ENCODE results near the gene OR8B8.

The OR8B8 gene

GRCh38 chr11:124474779-124475178 is 29.3 kb upstream of the OR8B8 start:
- TF ChIP-seq CTCF (IDR thresholded peaks at IDR 0.05): no peak

GRCh38 chr11:124474079-124474478 is 28.6 kb upstream of the OR8B8 start:
- TF ChIP-seq CTCF (IDR thresholded peaks at IDR 0.05): no peak

GRCh38 chr11:124473476-124473875 is 28.0 kb upstream of the OR8B8 start:
- no peak for TF ChIP-seq CTCF (IDR thresholded peaks at IDR 0.05)

GRCh38 chr11:124470561-124471227 is 25.2 kb upstream of the OR8B8 start:
- TF ChIP-seq CTCF (IDR thresholded peaks at IDR 0.05): no peak

- no peak for TF ChIP-seq CTCF (IDR thresholded peaks at IDR 0.05)
Measured at GRCh38 chr11:124467381-124467927, 22.0 kb upstream of the OR8B8 start.

- TF ChIP-seq CTCF (IDR thresholded peaks at IDR 0.05): no peak
Measured at GRCh38 chr11:124465368-124465767, 19.9 kb upstream of the OR8B8 start.

GRCh38 chr11:124463990-124464389 is 18.5 kb upstream of the OR8B8 start:
- no peak for TF ChIP-seq CTCF (IDR thresholded peaks at IDR 0.05)

GRCh38 chr11:124463324-124463723 is 17.8 kb upstream of the OR8B8 start:
- no peak for TF ChIP-seq CTCF (IDR thresholded peaks at IDR 0.05)

Data from LNCAP (cell line).